Measurements from ENCODE around the gene KIF11.
"Not testable (repeated sequence)": the region's sequence is repeated elsewhere in the genome, so short reads cannot be mapped to it uniquely, and the experiment has no call there.

- TF ChIP-seq CTCF (conservative IDR thresholded peaks at IDR 0.05; ENCODE audit: low read depth in 2 of 2); CREB1 (CRISPR knock-in tag; IDR thresholded peaks at IDR 0.05; ENCODE audit: low read depth); ZNF331 (CRISPR knock-in tag; IDR thresholded peaks at IDR 0.05; ENCODE audit: low read depth); POLR2AphosphoS5 (IDR thresholded peaks at IDR 0.05; ENCODE audit: low read depth); EZH2 (IDR thresholded peaks at IDR 0.05; ENCODE audit: low read depth, unreplicated experiment): not testable (repeated sequence)
- TF ChIP-seq, protein P1, sequence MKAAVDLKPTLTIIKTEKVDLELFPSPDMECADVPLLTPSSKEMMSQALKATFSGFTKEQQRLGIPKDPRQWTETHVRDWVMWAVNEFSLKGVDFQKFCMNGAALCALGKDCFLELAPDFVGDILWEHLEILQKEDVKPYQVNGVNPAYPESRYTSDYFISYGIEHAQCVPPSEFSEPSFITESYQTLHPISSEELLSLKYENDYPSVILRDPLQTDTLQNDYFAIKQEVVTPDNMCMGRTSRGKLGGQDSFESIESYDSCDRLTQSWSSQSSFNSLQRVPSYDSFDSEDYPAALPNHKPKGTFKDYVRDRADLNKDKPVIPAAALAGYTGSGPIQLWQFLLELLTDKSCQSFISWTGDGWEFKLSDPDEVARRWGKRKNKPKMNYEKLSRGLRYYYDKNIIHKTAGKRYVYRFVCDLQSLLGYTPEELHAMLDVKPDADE (IDR thresholded peaks at IDR 0.05): not testable (repeated sequence)
- TF ChIP-seq, protein P2, sequence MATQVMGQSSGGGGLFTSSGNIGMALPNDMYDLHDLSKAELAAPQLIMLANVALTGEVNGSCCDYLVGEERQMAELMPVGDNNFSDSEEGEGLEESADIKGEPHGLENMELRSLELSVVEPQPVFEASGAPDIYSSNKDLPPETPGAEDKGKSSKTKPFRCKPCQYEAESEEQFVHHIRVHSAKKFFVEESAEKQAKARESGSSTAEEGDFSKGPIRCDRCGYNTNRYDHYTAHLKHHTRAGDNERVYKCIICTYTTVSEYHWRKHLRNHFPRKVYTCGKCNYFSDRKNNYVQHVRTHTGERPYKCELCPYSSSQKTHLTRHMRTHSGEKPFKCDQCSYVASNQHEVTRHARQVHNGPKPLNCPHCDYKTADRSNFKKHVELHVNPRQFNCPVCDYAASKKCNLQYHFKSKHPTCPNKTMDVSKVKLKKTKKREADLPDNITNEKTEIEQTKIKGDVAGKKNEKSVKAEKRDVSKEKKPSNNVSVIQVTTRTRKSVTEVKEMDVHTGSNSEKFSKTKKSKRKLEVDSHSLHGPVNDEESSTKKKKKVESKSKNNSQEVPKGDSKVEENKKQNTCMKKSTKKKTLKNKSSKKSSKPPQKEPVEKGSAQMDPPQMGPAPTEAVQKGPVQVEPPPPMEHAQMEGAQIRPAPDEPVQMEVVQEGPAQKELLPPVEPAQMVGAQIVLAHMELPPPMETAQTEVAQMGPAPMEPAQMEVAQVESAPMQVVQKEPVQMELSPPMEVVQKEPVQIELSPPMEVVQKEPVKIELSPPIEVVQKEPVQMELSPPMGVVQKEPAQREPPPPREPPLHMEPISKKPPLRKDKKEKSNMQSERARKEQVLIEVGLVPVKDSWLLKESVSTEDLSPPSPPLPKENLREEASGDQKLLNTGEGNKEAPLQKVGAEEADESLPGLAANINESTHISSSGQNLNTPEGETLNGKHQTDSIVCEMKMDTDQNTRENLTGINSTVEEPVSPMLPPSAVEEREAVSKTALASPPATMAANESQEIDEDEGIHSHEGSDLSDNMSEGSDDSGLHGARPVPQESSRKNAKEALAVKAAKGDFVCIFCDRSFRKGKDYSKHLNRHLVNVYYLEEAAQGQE (IDR thresholded peaks at IDR 0.05; ENCODE audit: unreplicated experiment): not testable (repeated sequence)
Observed at GRCh38 chr10:92582347-92582746, 10.6 kb upstream of the KIF11 start.

Data from GM23338 (cell line).